Thymus (tissue), 11 donors: ENCODE measurements around the gene MBOAT2. TPM values are rescaled to one million over a fixed set of nuclear protein-coding genes. Genes with fewer than 3 reads are reported as not detected.

Source experiments
- DNase-seq, 9 donors: peaks; one replicate each; pipeline ENCODE4 v3.0.0-alpha.2; 2013; ENCODE audit warnings: low spot score in 9 of 9, low read depth in 6 of 9, missing footprints in 1 of 9
- H3K27ac ChIP-seq, 2 donors: one replicate each; pipeline ENCODE4 v1.5.1; 2013; ENCODE audit warnings: control low read depth in 1 of 2, low read depth in 1 of 2, low read length in 1 of 2, mild to moderate bottlenecking in 1 of 2, moderate library complexity in 1 of 2
- H3K27me3 ChIP-seq, 2 donors: one replicate each; pipeline ENCODE4 v1.5.1; 2013; ENCODE audit warnings: low read length in 1 of 2; ENCODE audit not compliant: control insufficient read depth in 2 of 2, insufficient read depth in 1 of 2
- H3K36me3 ChIP-seq, 2 donors: one replicate each; pipeline ENCODE4 v1.5.1; 2013; ENCODE audit warnings: low read length in 1 of 2, mild to moderate bottlenecking in 1 of 2, moderate library complexity in 1 of 2; ENCODE audit not compliant: control insufficient read depth in 2 of 2, insufficient read depth in 2 of 2
- H3K4me1 ChIP-seq, 2 donors: one replicate each; pipeline ENCODE4 v1.5.1; 2013; ENCODE audit warnings: low read length in 2 of 2; ENCODE audit not compliant: control insufficient read depth in 2 of 2, insufficient read depth in 2 of 2
- H3K4me3 ChIP-seq, 2 donors: one replicate each; pipeline ENCODE4 v1.5.1; 2013; ENCODE audit warnings: low read length in 2 of 2, control low read depth in 1 of 2, mild to moderate bottlenecking in 1 of 2
- H3K9me3 ChIP-seq, 2 donors: one replicate each; pipeline ENCODE4 v1.5.1; 2013; ENCODE audit warnings: low read length in 1 of 2, mild to moderate bottlenecking in 1 of 2; ENCODE audit not compliant: control insufficient read depth in 2 of 2, insufficient read depth in 1 of 2
- WGBS: extraction: QIAGEN DNeasy Blood & Tissue Kit; methylation state at CpG from one replicate; pipeline ENCODE4 v1.1.7; 2013; 5-methylcytosine and 5-hydroxymethylcytosine counted together
- polyA plus RNA-seq: library from polyadenylated mRNA; stranded (reverse); fragments of 200-250 nt; gene quantifications from one replicate; pipeline ENCODE4 v1.2.3, GENCODE V29; 2013
- total RNA-seq: library from RNA; stranded (reverse); fragments of 120-200 nt; gene quantifications from one replicate; pipeline ENCODE4 v1.2.4, GENCODE V29; 2013
- donor health status: healthy.

The MBOAT2 gene
- total and polyA plus RNA-seq, 2 donors, result 6.0 to 17.2 TPM

GRCh38 chr2:8962890-8963289 lies 40.6 kb downstream of the MBOAT2 start:
- WGBS, result 96% methylated on average over 6 of the region's 6 CpGs
- H3K9me3 ChIP-seq, result no peaks in the 10 kb centered on the region

GRCh38 chr2:8957628-8958027 lies 45.9 kb downstream of the MBOAT2 start:
- H3K9me3 ChIP-seq, result peaks cover 1 to 5% of the 10 kb centered on the region in 2 donors
- peaks cover 0 to 4% of the 10 kb centered on the region in 2 donors for H3K36me3 ChIP-seq
- no peaks in the 10 kb centered on the region for H3K27me3 ChIP-seq
- peak; percentile 4 to 62 (median 18) for DNase-seq
- H3K27ac ChIP-seq, result no peak overlapping the region
- no peak overlapping the region for H3K4me3 ChIP-seq
- H3K4me1 ChIP-seq, result peaks cover 0 to 2% of the 10 kb centered on the region in 2 donors
- 77% methylated on average over 4 of the region's 4 CpGs for WGBS

More at GRCh38 chr2:8962890-8963289, 40.6 kb downstream of the MBOAT2 start:
- H3K27ac ChIP-seq, result no peak overlapping the region
- no peaks in the 10 kb centered on the region for H3K4me1 ChIP-seq
- DNase-seq, result no peak
- no peaks in the 10 kb centered on the region for H3K36me3 ChIP-seq
- no peak overlapping the region for H3K4me3 ChIP-seq
- H3K27me3 ChIP-seq, result no peaks in the 10 kb centered on the region

- Histone ChIP-seq H3K27me3 (no peaks in the 10 kb centered on the region), H3K4me1 (peaks cover 0 to 2% of the 10 kb centered on the region in 2 donors), H3K36me3 (peaks cover 0 to 4% of the 10 kb centered on the region in 2 donors), H3K9me3 (peaks cover 1 to 5% of the 10 kb centered on the region in 2 donors), H3K4me3 (no peak overlapping the region), H3K27ac (no peak overlapping the region)
- DNase-seq, result no peak
- 97% methylated on average over 1 of the region's 1 CpG for WGBS
Measured at GRCh38 chr2:8956774-8957173, 46.7 kb downstream of the MBOAT2 start.

GRCh38 chr2:8954990-8955389 lies 48.5 kb downstream of the MBOAT2 start:
- H3K9me3 ChIP-seq, result peaks cover 1 to 8% of the 10 kb centered on the region in 2 donors
- H3K27ac ChIP-seq, result no peak overlapping the region
- H3K27me3 ChIP-seq, result no peaks in the 10 kb centered on the region
- H3K4me3 ChIP-seq, result no peak overlapping the region
- H3K36me3 ChIP-seq, result peaks cover 0 to 4% of the 10 kb centered on the region in 2 donors
- WGBS, result 98% methylated on average over 3 of the region's 3 CpGs
- no peak for DNase-seq
- H3K4me1 ChIP-seq, result peaks cover 0 to 2% of the 10 kb centered on the region in 2 donors

- H3K27me3 ChIP-seq, result no peaks in the 10 kb centered on the region
- peaks cover 0 to 4% of the 10 kb centered on the region in 2 donors for H3K36me3 ChIP-seq
- peaks cover 0 to 2% of the 10 kb centered on the region in 2 donors for H3K4me1 ChIP-seq
- H3K4me3 ChIP-seq, result no peak overlapping the region
- H3K27ac ChIP-seq, result no peak overlapping the region
- H3K9me3 ChIP-seq, result peaks cover 1 to 8% of the 10 kb centered on the region in 2 donors
- WGBS, result 99% methylated on average over 1 of the region's 1 CpG
- no peak for DNase-seq
Measured at GRCh38 chr2:8953525-8953924, 50.0 kb downstream of the MBOAT2 start.

- H3K9me3 ChIP-seq, result no peaks in the 10 kb centered on the region
- no peaks in the 10 kb centered on the region for H3K4me1 ChIP-seq
- H3K27me3 ChIP-seq, result no peaks in the 10 kb centered on the region
- WGBS, result 96% methylated on average over 8 of the region's 8 CpGs
- H3K36me3 ChIP-seq, result peaks cover 0 to 5% of the 10 kb centered on the region in 2 donors
- no peak for DNase-seq
- no peak overlapping the region for H3K4me3 ChIP-seq
- H3K27ac ChIP-seq, result no peak overlapping the region
Measured at GRCh38 chr2:8939486-8940114, 63.9 kb downstream of the MBOAT2 start.

GRCh38 chr2:8938384-8938783 lies 65.1 kb downstream of the MBOAT2 start:
- H3K4me3 ChIP-seq, result no peak overlapping the region
- no peak for DNase-seq
- WGBS, result 98% methylated on average over 19 of the region's 19 CpGs
- no peaks in the 10 kb centered on the region for H3K4me1 ChIP-seq
- no peaks in the 10 kb centered on the region for H3K9me3 ChIP-seq
- H3K36me3 ChIP-seq, result peaks cover 0 to 5% of the 10 kb centered on the region in 2 donors
- H3K27me3 ChIP-seq, result no peaks in the 10 kb centered on the region
- no peak overlapping the region for H3K27ac ChIP-seq

GRCh38 chr2:8935982-8936381 lies 67.5 kb downstream of the MBOAT2 start:
- peaks cover 0 to 5% of the 10 kb centered on the region in 2 donors for H3K36me3 ChIP-seq
- H3K27me3 ChIP-seq, result no peaks in the 10 kb centered on the region
- DNase-seq, result no peak
- WGBS, result 97% methylated on average over 3 of the region's 3 CpGs
- no peaks in the 10 kb centered on the region for H3K4me1 ChIP-seq
- no peaks in the 10 kb centered on the region for H3K9me3 ChIP-seq
- no peak overlapping the region for H3K27ac ChIP-seq
- H3K4me3 ChIP-seq, result no peak overlapping the region

- H3K27me3 ChIP-seq, result no peaks in the 10 kb centered on the region
- no peak overlapping the region for H3K27ac ChIP-seq
- no peak for DNase-seq
- H3K4me3 ChIP-seq, result no peak overlapping the region
- no peaks in the 10 kb centered on the region for H3K9me3 ChIP-seq
- peaks cover 0 to 2% of the 10 kb centered on the region in 2 donors for H3K36me3 ChIP-seq
- H3K4me1 ChIP-seq, result no peaks in the 10 kb centered on the region
Measured at GRCh38 chr2:8934338-8934737, 69.1 kb downstream of the MBOAT2 start.
